DOHH2 (cell line): ENCODE data around the gene SUSD5.

Experiments used
- H3F3A ChIP-seq: fragments of 200-600 bp; sonication (generic), shearing (Covaris generic); 2 replicates; pipeline ENCODE4 v1.6.0; 2016; ENCODE audit warnings: antibody characterized with exemption, mild to moderate bottlenecking; ENCODE audit not compliant: control insufficient read depth, insufficient read depth
- H3K27ac ChIP-seq: fragments of 200-600 bp; sonication (generic); 2 replicates; pipeline ENCODE4 v1.5.1; 2014; ENCODE audit warnings: low read depth, mild to moderate bottlenecking, low read length, moderate library complexity
- H3K27me3 ChIP-seq: fragments of 200-600 bp; sonication (generic); 2 replicates; pipeline ENCODE4 v1.6.1; 2014; ENCODE audit warnings: mild to moderate bottlenecking, low read length, mixed read lengths; ENCODE audit not compliant: control insufficient read depth
- H3K36me3 ChIP-seq: fragments of 200-600 bp; sonication (generic); 2 replicates; pipeline ENCODE4 v1.6.1; 2014; ENCODE audit warnings: mild to moderate bottlenecking, low read length, moderate library complexity, mixed read lengths; ENCODE audit not compliant: control insufficient read depth
- H3K4me1 ChIP-seq: fragments of 200-600 bp; sonication (generic); 2 replicates; pipeline ENCODE4 v1.6.1; 2014; ENCODE audit warnings: mild to moderate bottlenecking, low read length, mixed read lengths; ENCODE audit not compliant: control insufficient read depth
- H3K4me2 ChIP-seq: fragments of 200-600 bp; sonication (generic); 2 replicates; pipeline ENCODE4 v1.6.0; 2014; ENCODE audit warnings: mild to moderate bottlenecking, low read length, moderate library complexity
- H3K4me3 ChIP-seq: fragments of 200-600 bp; sonication (generic); 2 replicates; pipeline ENCODE4 v1.5.1; 2014; ENCODE audit warnings: mild to moderate bottlenecking, low read length, mixed read lengths
- H3K79me2 ChIP-seq: fragments of 200-600 bp; sonication (generic); 2 replicates; pipeline ENCODE4 v1.6.1; 2014; ENCODE audit warnings: mild to moderate bottlenecking, low read length, mixed read lengths; ENCODE audit not compliant: control insufficient read depth
- H3K9me2 ChIP-seq: fragments of 200-600 bp; sonication (generic); replicated peaks from 2 replicates; pipeline ENCODE4 v1.6.1; 2014; ENCODE audit warnings: mild to moderate bottlenecking, low read length, mixed read lengths; ENCODE audit not compliant: control insufficient read depth
- H3K9me3 ChIP-seq: fragments of 200-600 bp; sonication (generic); 2 replicates; pipeline ENCODE4 v1.6.1; 2014; ENCODE audit warnings: antibody characterized with exemption, low read length, mixed read lengths; ENCODE audit not compliant: control insufficient read depth, insufficient read depth
- H4K20me1 ChIP-seq: fragments of 200-600 bp; sonication (generic); 2 replicates; pipeline ENCODE4 v1.6.0; 2014; ENCODE audit warnings: low read depth, mild to moderate bottlenecking, antibody characterized with exemption, low read length, moderate library complexity; ENCODE audit not compliant: control insufficient read depth, insufficient read depth
- CTCF ChIP-seq: fragments of 200-600 bp; sonication (generic); IDR thresholded peaks from one replicate; pipeline ENCODE4 v1.5.1; 2014; ENCODE audit warnings: antibody characterized with exemption, mild to moderate bottlenecking, low read depth, low read length; ENCODE audit not compliant: poor library complexity, severe bottlenecking
- EZH2phosphoT487 ChIP-seq: fragments of 200-600 bp; sonication (generic); IDR thresholded peaks from 2 replicates; pipeline ENCODE4 v1.6.1; 2017; ENCODE audit warnings: borderline replicate concordance, mild to moderate bottlenecking, antibody characterized with exemption, low read length, moderate library complexity, mixed read lengths

Gene SUSD5

GRCh38 chr3:33202711-33203457 is 15.7 kb downstream of the SUSD5 start:
- Histone ChIP-seq H3K4me2 (no peak overlapping the region), H3K4me1 (no peaks in the 10 kb centered on the region)

DNA sequence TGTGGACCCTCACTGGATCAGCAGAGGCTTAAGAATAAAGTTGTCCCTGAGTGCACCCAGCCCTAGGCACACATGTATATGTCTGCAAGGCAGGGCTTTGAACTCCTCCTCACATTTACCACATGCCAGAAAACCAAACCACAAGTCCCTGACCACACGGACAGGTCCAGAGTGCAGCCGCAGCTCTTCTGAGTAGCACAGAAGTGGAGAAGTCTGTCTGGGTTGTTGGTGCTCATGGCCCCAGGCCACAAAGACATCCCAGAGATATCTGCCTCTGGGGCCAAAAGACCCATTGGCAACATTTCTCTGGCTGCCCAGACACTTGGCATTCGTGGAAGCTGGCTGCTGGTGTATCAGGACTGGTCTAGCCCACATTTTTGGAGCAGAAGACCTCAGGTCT is 17.4 kb downstream of the SUSD5 start:
- Histone ChIP-seq H3K9me3 (no peaks in the 10 kb centered on the region), H3K9me2 (no peaks in the 10 kb centered on the region), H3K4me3 (no peak overlapping the region), H3K27ac (no peak overlapping the region), H3F3A (no peaks in the 10 kb centered on the region), H3K27me3 (peaks cover 8% of the 10 kb centered on the region), H3K4me2 (no peak overlapping the region), H3K79me2 (no peaks in the 10 kb centered on the region), H4K20me1 (no peaks in the 10 kb centered on the region), H3K4me1 (no peaks in the 10 kb centered on the region), H3K36me3 (no peaks in the 10 kb centered on the region)
- TF ChIP-seq EZH2phosphoT487 (no peak), CTCF (no peak)

More at GRCh38 chr3:33202711-33203457, 15.7 kb downstream of the SUSD5 start:
- no peaks in the 10 kb centered on the region for H3K36me3 ChIP-seq
- H3F3A ChIP-seq, result no peaks in the 10 kb centered on the region
- H3K9me3 ChIP-seq, result no peaks in the 10 kb centered on the region
- H3K9me2 ChIP-seq, result no peaks in the 10 kb centered on the region
- TF ChIP-seq CTCF (no peak), EZH2phosphoT487 (no peak)
- H3K27ac ChIP-seq, result no peak overlapping the region
- H4K20me1 ChIP-seq, result no peaks in the 10 kb centered on the region
- H3K4me3 ChIP-seq, result no peak overlapping the region
- H3K79me2 ChIP-seq, result no peaks in the 10 kb centered on the region
- H3K27me3 ChIP-seq, result peaks cover 5% of the 10 kb centered on the region; the same call in 1 of the 2 replicates

- TF ChIP-seq CTCF, result no peak
- no peak for TF ChIP-seq EZH2phosphoT487
- H3K4me2 ChIP-seq, result no peak overlapping the region
These were observed 22.1 kb downstream of the SUSD5 start for GRCh38 chr3:33196538-33196937.

More at GRCh38 chr3:33196538-33196937, 22.1 kb downstream of the SUSD5 start:
- Histone ChIP-seq H3K9me2 (no peaks in the 10 kb centered on the region), H3K79me2 (no peaks in the 10 kb centered on the region), H3K27me3 (peaks cover 8% of the 10 kb centered on the region), H3F3A (no peaks in the 10 kb centered on the region), H4K20me1 (no peaks in the 10 kb centered on the region), H3K4me1 (no peaks in the 10 kb centered on the region), H3K4me3 (no peak overlapping the region), H3K36me3 (no peaks in the 10 kb centered on the region), H3K9me3 (no peaks in the 10 kb centered on the region), H3K27ac (no peak overlapping the region)
